HG03354 (cell line): ENCODE data around the gene SH3YL1.

Experiments used
- ATAC-seq: cut with Tn5 transposase; IDR thresholded peaks from one replicate; pipeline ENCODE4 v1.9.1; 2021; ENCODE audit warnings: mild to moderate bottlenecking; ENCODE audit not compliant: unreplicated experiment, poor library complexity, severe bottlenecking

Gene SH3YL1

GRCh38 chr2:228518-229278 lies 35.1 kb downstream of the SH3YL1 start:
- no peak for ATAC-seq

- no peak for ATAC-seq
Observed at GRCh38 chr2:228115-228514, 35.7 kb downstream of the SH3YL1 start.

DNA sequence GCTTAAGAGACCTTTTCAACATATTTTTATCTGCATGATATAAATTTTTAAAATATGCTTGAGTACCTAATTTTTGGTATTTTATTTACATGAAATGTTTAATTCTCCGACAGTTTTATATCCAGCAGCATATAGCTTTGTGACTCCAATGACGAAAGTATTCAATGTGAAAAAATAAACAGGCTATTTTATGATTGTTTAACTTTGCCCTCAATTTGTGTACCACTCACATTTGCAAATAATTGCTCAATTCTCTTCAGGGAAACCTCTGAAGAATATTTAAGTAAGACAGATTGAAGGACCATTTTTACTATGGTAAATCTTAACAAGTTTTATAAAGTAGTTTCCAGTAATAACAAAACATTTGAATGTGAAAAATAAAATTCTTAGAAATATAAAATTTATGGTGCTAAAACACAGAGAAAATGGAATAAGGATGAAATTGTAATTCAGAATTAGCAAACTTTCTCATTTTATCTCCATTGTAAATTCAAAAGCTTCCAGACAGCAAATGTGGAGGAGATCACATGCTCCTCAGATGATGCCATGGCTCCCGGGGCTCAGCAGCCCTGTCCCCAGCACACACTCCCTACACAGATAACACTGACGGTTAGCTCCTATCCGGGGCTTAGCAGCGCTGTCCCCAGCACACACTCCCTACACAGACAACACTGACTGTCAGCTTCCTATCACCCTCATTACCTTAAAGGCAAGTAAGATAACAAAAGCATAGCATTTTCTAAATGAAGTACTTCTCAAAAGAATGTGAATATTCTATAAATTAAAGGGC lies 39.7 kb downstream of the SH3YL1 start:
- no peak for ATAC-seq

DNA sequence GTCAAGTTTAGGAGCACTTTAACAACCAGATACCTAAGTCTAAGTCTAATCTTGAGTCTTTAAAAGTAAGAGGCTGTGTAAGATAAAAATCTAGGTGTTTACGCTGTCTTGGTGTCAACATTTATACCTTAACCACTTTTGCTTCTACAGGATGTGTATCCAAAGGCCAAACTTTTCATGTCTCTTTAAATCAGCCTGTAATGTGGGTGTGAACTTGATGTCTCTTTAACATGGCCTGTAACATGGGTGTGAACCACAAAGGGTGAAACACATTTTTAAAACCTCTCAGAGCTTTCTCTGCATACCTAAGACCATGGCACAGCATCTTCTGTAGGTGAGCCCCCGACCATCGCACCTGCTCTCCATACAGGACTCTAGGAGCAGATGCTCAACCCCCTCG lies 40.4 kb downstream of the SH3YL1 start:
- ATAC-seq, result no peak

GRCh38 chr2:216068-216467 lies 47.8 kb downstream of the SH3YL1 start:
- no peak for ATAC-seq

DNA sequence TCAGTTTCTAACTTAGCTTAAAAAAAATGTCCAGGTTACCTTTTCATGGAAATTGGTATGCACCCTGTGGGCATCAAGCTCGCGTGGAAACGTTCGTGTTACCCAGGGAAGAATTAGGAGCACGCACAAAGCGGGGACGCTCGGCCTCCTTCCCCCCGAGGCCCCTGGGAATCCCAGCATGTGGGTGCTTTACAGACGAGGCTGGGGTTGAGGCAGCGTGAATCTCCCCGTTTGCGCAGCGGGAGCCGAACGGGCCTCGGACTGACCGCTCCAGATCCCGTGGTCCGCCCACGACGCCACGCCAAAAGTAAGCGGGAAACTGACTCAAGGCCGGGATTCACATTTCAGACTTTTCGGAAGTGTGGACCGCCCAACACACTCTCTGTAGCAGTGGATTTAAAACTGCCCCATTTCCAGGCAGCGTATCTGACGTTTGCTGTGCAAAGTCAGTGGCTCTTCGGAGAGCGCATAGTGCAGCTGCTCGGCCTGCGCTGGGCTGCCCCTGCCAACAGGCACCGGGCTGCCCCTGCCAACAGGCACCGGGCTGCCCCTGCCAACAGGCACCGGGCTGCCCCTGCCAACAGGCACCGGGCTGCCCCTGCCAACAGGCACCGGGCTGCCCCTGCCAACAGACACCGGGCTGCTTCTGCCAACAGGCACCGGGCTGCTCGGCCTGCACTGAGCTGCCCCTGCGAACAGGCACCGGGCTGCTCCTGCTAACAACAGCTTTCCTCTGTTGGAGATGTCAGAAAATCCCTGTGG lies 49.7 kb downstream of the SH3YL1 start:
- ATAC-seq, result no peak

DNA sequence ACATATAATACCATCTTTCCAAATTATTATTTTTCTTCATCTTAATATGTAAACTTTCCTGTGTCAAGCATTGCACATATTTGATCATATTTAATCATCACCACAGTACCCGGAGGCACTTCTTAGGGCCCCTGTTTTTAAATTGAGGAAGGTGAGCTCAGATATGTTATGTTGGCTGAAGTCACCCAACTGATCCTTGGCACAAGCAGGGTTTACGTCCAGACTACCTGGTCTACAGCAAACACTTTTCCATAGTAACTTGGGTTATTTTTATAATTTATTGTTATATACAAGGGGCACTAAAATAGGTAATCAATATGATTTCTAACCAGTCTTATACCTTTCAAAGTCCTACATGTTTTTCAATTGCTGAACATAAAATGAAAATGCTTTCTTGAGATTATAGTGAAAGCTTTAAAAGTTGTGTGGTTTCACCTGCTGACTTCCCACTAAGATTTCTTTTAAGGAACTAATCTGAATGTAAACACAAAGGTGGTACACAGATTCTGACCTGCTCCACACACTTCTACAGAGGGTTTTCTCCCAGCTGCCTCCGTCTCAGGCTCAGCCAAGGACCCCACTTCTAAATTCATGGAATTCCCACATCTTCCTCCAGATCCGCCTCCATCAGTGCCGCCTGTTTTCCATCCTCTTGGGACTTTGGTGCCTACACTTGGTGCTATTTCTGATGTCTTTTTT lies 52.2 kb downstream of the SH3YL1 start:
- ATAC-seq, result no peak

DNA sequence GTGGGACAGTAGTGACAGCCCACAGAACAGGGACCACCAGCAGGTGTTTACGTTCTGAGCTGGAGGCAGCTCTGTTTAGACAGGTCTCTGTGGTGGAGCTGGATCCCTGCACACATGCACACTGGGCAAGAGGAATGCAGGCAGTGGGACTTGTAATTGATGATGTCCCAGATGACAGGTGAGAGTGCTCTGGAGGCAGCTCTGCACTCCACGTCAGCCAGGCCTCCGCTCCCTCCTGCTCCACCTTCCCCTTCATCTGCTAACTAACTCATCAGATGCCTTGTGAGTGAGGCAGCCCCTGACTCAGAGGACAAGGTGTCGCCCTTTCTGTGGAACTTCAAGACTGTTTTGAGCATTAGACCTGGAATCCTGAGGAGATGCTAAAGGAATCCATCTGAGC lies 53.2 kb downstream of the SH3YL1 start:
- ATAC-seq, result no peak

GRCh38 chr2:209470-209869 lies 54.4 kb downstream of the SH3YL1 start:
- ATAC-seq, result no peak

GRCh38 chr2:208335-208734 lies 55.5 kb downstream of the SH3YL1 start:
- ATAC-seq, result no peak

DNA sequence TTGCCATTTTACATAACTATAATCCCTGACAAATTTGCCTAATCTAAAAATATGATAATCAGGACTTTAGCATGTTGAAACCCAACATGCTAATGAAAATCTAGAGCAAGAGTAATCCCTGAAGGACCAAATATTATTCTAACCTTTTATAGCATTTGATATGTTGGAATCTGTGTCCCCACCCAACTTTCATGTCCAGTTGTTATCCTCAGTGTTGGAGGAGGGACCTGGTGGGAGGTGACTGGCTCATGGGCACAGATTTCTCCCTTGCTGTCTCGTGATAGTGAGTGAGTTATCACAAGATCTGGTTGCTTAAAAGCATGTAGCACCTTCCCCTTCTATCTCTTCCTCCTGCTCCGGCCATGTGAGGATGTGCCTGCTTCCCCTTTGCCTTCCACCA lies 59.8 kb downstream of the SH3YL1 start:
- ATAC-seq, result no peak

DNA sequence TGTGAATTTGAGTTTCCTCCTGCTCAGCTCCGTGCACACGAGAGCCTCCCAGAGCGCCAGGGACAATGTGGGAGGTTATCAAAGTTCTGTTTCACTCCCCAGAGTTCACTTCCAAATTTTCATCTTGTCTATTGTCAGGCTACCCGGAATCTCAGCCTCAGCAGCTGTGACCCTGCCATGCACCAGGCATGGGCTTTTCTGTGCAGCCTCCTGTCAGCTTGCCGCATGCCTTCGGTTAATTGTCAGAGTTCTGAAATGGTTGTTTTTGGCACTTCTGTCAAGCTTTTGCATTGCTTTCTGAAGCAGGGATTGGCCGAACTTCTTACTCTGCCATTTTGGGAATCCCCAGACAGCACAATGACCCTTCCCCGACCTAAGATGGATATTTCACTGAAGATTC lies 60.4 kb downstream of the SH3YL1 start:
- no peak for ATAC-seq

GRCh38 chr2:202945-203344 lies 60.9 kb downstream of the SH3YL1 start:
- no peak for ATAC-seq

GRCh38 chr2:201648-202433 lies 62.0 kb downstream of the SH3YL1 start:
- ATAC-seq, result no peak

- no peak for ATAC-seq
Observed at GRCh38 chr2:199041-199966, 64.5 kb downstream of the SH3YL1 start.

DNA sequence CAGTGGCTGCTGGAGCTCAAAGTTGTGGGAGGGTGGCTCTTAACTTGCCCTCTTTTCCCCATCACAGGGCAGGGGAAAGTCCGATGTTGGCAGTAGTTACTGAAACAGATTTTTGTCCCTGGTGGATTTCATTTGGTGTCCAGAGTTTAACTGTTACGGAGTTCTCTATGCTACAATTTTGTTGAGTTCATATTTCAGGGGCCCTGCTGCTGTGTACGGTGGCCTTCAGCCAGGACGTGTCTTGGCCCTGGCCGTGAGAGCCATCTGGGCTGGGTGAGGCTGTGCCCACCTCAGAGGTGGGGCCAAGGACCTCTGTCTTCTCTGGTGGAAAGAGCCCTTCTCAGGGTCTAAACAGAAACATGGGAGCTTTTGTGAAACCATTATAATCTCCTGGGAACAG lies 67.4 kb downstream of the SH3YL1 start:
- no peak for ATAC-seq

- ATAC-seq, result no peak
Observed at GRCh38 chr2:195932-196331, 67.9 kb downstream of the SH3YL1 start.

DNA sequence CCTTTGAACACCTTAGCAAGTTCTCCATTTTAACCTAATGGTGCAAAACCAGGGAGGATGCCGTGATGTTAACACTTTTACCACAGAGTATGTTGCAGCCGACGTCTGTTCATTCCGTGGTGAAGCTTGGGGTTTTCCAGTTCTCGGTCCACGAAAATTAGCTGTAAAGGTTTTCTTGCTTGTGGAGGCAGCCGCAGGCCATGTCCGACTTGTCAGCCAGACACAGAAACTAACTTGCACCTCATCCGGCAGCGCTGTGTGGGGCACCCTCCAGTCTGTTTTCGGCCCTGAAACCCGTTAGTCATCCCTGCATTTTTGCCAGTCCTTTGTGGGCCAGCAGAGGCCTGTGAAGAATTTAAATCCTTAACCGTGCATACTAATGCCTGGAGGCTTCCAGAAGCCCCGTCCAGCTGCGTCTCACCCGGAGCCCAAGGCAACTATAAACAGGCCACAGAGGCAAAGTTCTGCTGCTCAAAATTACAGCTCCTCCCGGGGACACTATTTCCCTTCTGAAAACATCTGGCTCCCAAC lies 70.6 kb downstream of the SH3YL1 start:
- no peak for ATAC-seq
